Measurements from ENCODE around the gene EIF5AL1.
"Not testable (repeated sequence)": the region's sequence is repeated elsewhere in the genome, so short reads cannot be mapped to it uniquely, and the experiment has no call there.

Gene EIF5AL1

GRCh38 chr10:79496896-79497295 lies 15.4 kb upstream of the EIF5AL1 start:
- peaks cover 0 to 9% of the 10 kb centered on the region in 2 donors for H3K27me3 ChIP-seq
- no peaks in the 10 kb centered on the region for H3K9me3 ChIP-seq
- no peak for TF ChIP-seq CTCF (IDR thresholded peaks at IDR 0.05)
- H3K4me3 ChIP-seq: no peak overlapping the region
- intact Hi-C loops (cut with DNase I; ENCODE audit: low total_unique reads): no loop called here
- no peaks in the 10 kb centered on the region for H3K36me3 ChIP-seq
- peak in 1 of 2 donors; percentile 24 for DNase-seq
- H3K4me1 ChIP-seq: no peaks in the 10 kb centered on the region
- no peak overlapping the region for H3K27ac ChIP-seq

GRCh38 chr10:79498291-79498829 lies 14.0 kb upstream of the EIF5AL1 start:
- H3K36me3 ChIP-seq: no peaks in the 10 kb centered on the region
- peaks cover 0 to 9% of the 10 kb centered on the region in 2 donors for H3K27me3 ChIP-seq
- no peak overlapping the region for H3K27ac ChIP-seq
- no peak for TF ChIP-seq CTCF (IDR thresholded peaks at IDR 0.05)
- H3K4me1 ChIP-seq: no peaks in the 10 kb centered on the region
- DNase-seq: peak in 1 of 2 donors; percentile 25
- no peak overlapping the region for H3K4me3 ChIP-seq
- intact Hi-C loops (cut with DNase I; ENCODE audit: low total_unique reads): no loop called here
- no peaks in the 10 kb centered on the region for H3K9me3 ChIP-seq

GRCh38 chr10:79502561-79503309 lies 9.6 kb upstream of the EIF5AL1 start:
- Histone ChIP-seq H3K27me3 (peaks cover 0 to 9% of the 10 kb centered on the region in 2 donors), H3K9me3 (no peaks in the 10 kb centered on the region), H3K4me1 (no peaks in the 10 kb centered on the region), H3K36me3 (no peaks in the 10 kb centered on the region), H3K4me3 (no peak overlapping the region), H3K27ac (no peak overlapping the region)
- peak in 1 of 2 donors; percentile 58 for DNase-seq
- TF ChIP-seq CTCF (IDR thresholded peaks at IDR 0.05): peak; percentile 22 to 30
- intact Hi-C loops (cut with DNase I; ENCODE audit: low total_unique reads): no loop called here

- H3K27me3 ChIP-seq; H3K9me3 ChIP-seq; intact Hi-C loops (cut with DNase I; ENCODE audit: low total_unique reads); H3K4me3 ChIP-seq; H3K36me3 ChIP-seq; H3K27ac ChIP-seq; H3K4me1 ChIP-seq: not testable (repeated sequence)
- peak in 1 of 2 donors; percentile 44 for DNase-seq
Observed at GRCh38 chr10:79503787-79504186, 8.5 kb upstream of the EIF5AL1 start.

- intact Hi-C loops (cut with DNase I; ENCODE audit: low total_unique reads); H3K4me3 ChIP-seq; H3K9me3 ChIP-seq; H3K36me3 ChIP-seq; H3K4me1 ChIP-seq; DNase-seq; H3K27ac ChIP-seq; H3K27me3 ChIP-seq: not testable (repeated sequence)
Observed at GRCh38 chr10:79504483-79504882, 7.8 kb upstream of the EIF5AL1 start.

GRCh38 chr10:79505328-79505727 lies 7.0 kb upstream of the EIF5AL1 start:
- H3K4me1 ChIP-seq; DNase-seq; H3K27ac ChIP-seq; H3K36me3 ChIP-seq; H3K4me3 ChIP-seq; intact Hi-C loops (cut with DNase I; ENCODE audit: low total_unique reads); H3K27me3 ChIP-seq; H3K9me3 ChIP-seq: not testable (repeated sequence)

- no peak for TF ChIP-seq CTCF (IDR thresholded peaks at IDR 0.05)
- Histone ChIP-seq H3K27me3 (no peaks in the 10 kb centered on the region), H3K36me3 (no peaks in the 10 kb centered on the region), H3K4me3 (no peak overlapping the region), H3K27ac (no peak overlapping the region), H3K9me3 (no peaks in the 10 kb centered on the region), H3K4me1 (no peaks in the 10 kb centered on the region)
- DNase-seq: no peak
- intact Hi-C loops (cut with DNase I; ENCODE audit: low total_unique reads): no loop called here
Observed at GRCh38 chr10:79505829-79506228, 6.5 kb upstream of the EIF5AL1 start.
